ENCODE measurements around the gene AMH. TPM values are rescaled to one million over a fixed set of nuclear protein-coding genes. Genes with fewer than 3 reads are reported as not detected.

AMH gene
- total and polyA plus RNA-seq, 2 experiments from 2014 or later, result 1.9 to 6.8 TPM

GRCh38 chr19:2266183-2266993 is 17.3 kb downstream of the AMH start (continued):
- no peak for TF ChIP-seq ZNF462 (CRISPR knock-in tag; IDR thresholded peaks at IDR 0.05)
- TF ChIP-seq CREB1 (CRISPR knock-in tag; IDR thresholded peaks at IDR 0.05; ENCODE audit: low read depth), result no peak
- TF ChIP-seq STAT1 (IDR thresholded peaks at IDR 0.05; ENCODE audit: unreplicated experiment), result no peak
- no peak for TF ChIP-seq EZH2 (IDR thresholded peaks at IDR 0.05; ENCODE audit: low read depth, unreplicated experiment)
- TF ChIP-seq ETS1 (IDR thresholded peaks at IDR 0.05), result no peak
- TF ChIP-seq EZH2phosphoT487 (IDR thresholded peaks at IDR 0.05; ENCODE audit: unreplicated experiment), result no peak
- TF ChIP-seq NANOG (IDR thresholded peaks at IDR 0.05; ENCODE audit: borderline replicate concordance), result no peak

DNA sequence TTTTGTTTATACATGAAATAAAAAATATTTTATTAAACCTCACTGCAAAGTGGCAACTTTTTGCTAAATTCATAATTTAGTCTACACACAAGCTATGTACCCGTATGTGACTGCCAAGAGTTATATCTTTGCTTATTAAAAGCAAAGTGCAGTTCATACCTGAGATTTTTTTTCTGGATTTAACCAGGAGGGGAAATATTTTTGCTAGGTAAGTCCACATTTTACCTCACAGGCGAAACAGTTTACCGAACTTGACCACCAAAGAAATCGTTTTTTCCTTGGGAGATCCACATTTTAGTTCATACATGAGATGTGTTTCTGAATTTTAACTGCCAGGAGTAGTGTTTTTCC is 19.3 kb downstream of the AMH start:
- Histone ChIP-seq H3K4me1 (ENCODE audit: insufficient read depth) (peaks cover 18% of the 10 kb centered on the region), H2AFZ (no peak overlapping the region), H3F3A (replicated peaks; ENCODE audit: low read depth) (peaks cover 27% of the 10 kb centered on the region), H3K79me2 (replicated peaks; ENCODE audit: insufficient read depth) (peaks cover 38% of the 10 kb centered on the region), H3K4me3 (peak overlapping the region; percentile 98), H3K27me3 (ENCODE audit: insufficient read depth) (no peaks in the 10 kb centered on the region), H3K9me2 (ENCODE audit: insufficient read depth) (no peaks in the 10 kb centered on the region), H4K20me1 (replicated peaks; ENCODE audit: insufficient read depth) (peaks cover 19% of the 10 kb centered on the region), H3K4me2 (peak overlapping the region; percentile 88), H3K27ac (ENCODE audit: low read depth) (no peak overlapping the region), H3K36me3 (ENCODE audit: insufficient read depth) (peaks cover 4% of the 10 kb centered on the region; the same call in 1 of the 2 replicates)
- DNase-seq (ENCODE audit: low spot score) (no peak), ATAC-seq (no peak)
- Mint-ChIP-seq H3K27me3 (ENCODE audit: insufficient read depth, low read depth, poor library complexity) (peaks cover 20% of the 10 kb centered on the region), H3K9me3 (no peaks in the 10 kb centered on the region), H3K4me3 (peak overlapping the region; percentile 93), H3K4me1 (peaks cover 16% of the 10 kb centered on the region), H3K36me3 (ENCODE audit: low read depth) (peaks cover 23% of the 10 kb centered on the region), H3K27ac (no peak overlapping the region)
- TF ChIP-seq REST (IDR thresholded peaks at IDR 0.05; ENCODE audit: unreplicated experiment) (no peak), CTCF (conservative IDR thresholded peaks at IDR 0.05; ENCODE audit: low read depth in 2 of 2) (no peak), ZNF331 (CRISPR knock-in tag; IDR thresholded peaks at IDR 0.05; ENCODE audit: low read depth) (no peak), NANOG (IDR thresholded peaks at IDR 0.05; ENCODE audit: borderline replicate concordance) (no peak), ETS1 (IDR thresholded peaks at IDR 0.05) (no peak)

Data from GM23338 (cell line).